GM23248 (cell line): ENCODE measurements around the gene ARL6IP5. TPM values are rescaled to one million over a fixed set of nuclear protein-coding genes. Genes with fewer than 3 reads are reported as not detected.

Experiments
- DNase-seq: peaks from one replicate; pipeline ENCODE4 v3.0.0-alpha.2; 2015
- H2AFZ ChIP-seq: fragments of 200-600 bp; sonication (generic); 2 replicates; pipeline ENCODE4 v1.6.1; 2016; ENCODE audit warnings: antibody characterized with exemption
- H3F3A ChIP-seq: fragments of 200-600 bp; sonication (generic); 2 replicates; pipeline ENCODE4 v1.6.1; 2016; ENCODE audit warnings: mild to moderate bottlenecking, antibody characterized with exemption, mixed run types; ENCODE audit not compliant: insufficient read depth
- H3K27ac ChIP-seq: fragments of 200-600 bp; sonication (generic); 2 replicates; pipeline ENCODE4 v1.5.1; 2016; ENCODE audit warnings: mild to moderate bottlenecking
- H3K27me3 ChIP-seq: fragments of 200-600 bp; sonication (generic); replicated peaks from 2 replicates; pipeline ENCODE4 v1.6.1; 2016; ENCODE audit warnings: mild to moderate bottlenecking; ENCODE audit not compliant: insufficient read depth
- H3K36me3 ChIP-seq: fragments of 200-600 bp; sonication (generic); 2 replicates; pipeline ENCODE4 v1.6.1; 2016; ENCODE audit warnings: low read depth, mild to moderate bottlenecking
- H3K4me1 ChIP-seq: fragments of 200-600 bp; sonication (generic); 2 replicates; pipeline ENCODE4 v1.6.1; 2016; ENCODE audit warnings: mild to moderate bottlenecking; ENCODE audit not compliant: insufficient read depth
- H3K4me2 ChIP-seq: fragments of 200-600 bp; sonication (generic); one replicate; pipeline ENCODE4 v1.6.1; 2016; ENCODE audit warnings: mild to moderate bottlenecking; ENCODE audit not compliant: unreplicated experiment
- H3K4me3 ChIP-seq: fragments of 200-600 bp; sonication (generic); 2 replicates; pipeline ENCODE4 v1.5.1; 2016; ENCODE audit warnings: mild to moderate bottlenecking
- H3K79me2 ChIP-seq: fragments of 200-600 bp; sonication (generic); 2 replicates; pipeline ENCODE4 v1.6.1; 2016; ENCODE audit warnings: mild to moderate bottlenecking; ENCODE audit not compliant: insufficient read depth
- H3K9ac ChIP-seq: fragments of 200-600 bp; sonication (generic); 2 replicates; pipeline ENCODE4 v1.6.1; 2016; ENCODE audit warnings: mild to moderate bottlenecking
- H3K9me2 ChIP-seq: fragments of 200-600 bp; sonication (generic); 2 replicates; pipeline ENCODE4 v1.6.1; 2016; ENCODE audit warnings: mixed run types, mild to moderate bottlenecking, moderate library complexity; ENCODE audit not compliant: insufficient read depth
- H3K9me3 ChIP-seq: fragments of 200-600 bp; sonication (generic); one replicate; pipeline ENCODE4 v1.6.1; 2017; ENCODE audit warnings: low read depth
- H4K20me1 ChIP-seq: fragments of 200-600 bp; sonication (generic); 2 replicates; pipeline ENCODE4 v1.6.0; 2016; ENCODE audit not compliant: insufficient read depth
- EZH2 ChIP-seq: fragments of 200-600 bp; sonication (generic); IDR thresholded peaks from 2 replicates; pipeline ENCODE4 v1.6.1; 2018; ENCODE audit warnings: antibody characterized with exemption, mild to moderate bottlenecking; ENCODE audit not compliant: insufficient read depth, poor library complexity, severe bottlenecking
- EZH2phosphoT487 ChIP-seq: fragments of 200-600 bp; sonication (generic); IDR thresholded peaks from 2 replicates; pipeline ENCODE4 v1.6.1; 2018; ENCODE audit warnings: antibody characterized with exemption, moderate library complexity, mild to moderate bottlenecking, low read depth; ENCODE audit not compliant: insufficient read depth
- WGBS, 2 experiments: methylation state at CpG; one replicate each; pipeline ENCODE4 v1.1.6; 2015 to 2017; ENCODE audit warnings: low lambda C conversion rate in 2 of 2, low coverage in 1 of 2; ENCODE audit errors: missing lambda C conversion rate in 2 of 2; 5-methylcytosine and 5-hydroxymethylcytosine counted together
- in situ Hi-C: fragments of 300-500 bp; cut with MboI; formaldehyde crosslinking; loops from 2 replicates; pipeline ENCODE4 v1.15.0; 2020
- polyA plus RNA-seq: library from polyadenylated mRNA; unstranded; fragments of >200 nt; fragmentation: Nextera tagmentation; extraction: Ambion mirVana; gene quantifications from 2 replicates; pipeline ENCODE4 v1.2.1, GENCODE V29; 2016
- total RNA-seq: library from RNA; depleted of rRNA; stranded (reverse); fragments of >200 nt; shearing (Covaris generic); gene quantifications from 2 replicates; pipeline ENCODE4 v1.2.3, GENCODE V29; 2014

ARL6IP5 gene
- total and polyA plus RNA-seq, 2 experiments from 2014 or later, result 98.7 to 178 TPM

GRCh38 chr3:69065318-69065964, 19.3 kb upstream of the ARL6IP5 start:
- in situ Hi-C loops, result no loop called here
- H3K27me3 ChIP-seq, result no peaks in the 10 kb centered on the region
- peaks cover 27% of the 10 kb centered on the region; the same call in 1 of the 2 replicates for H3K79me2 ChIP-seq
- no peaks in the 10 kb centered on the region for H3K9me2 ChIP-seq
- H3F3A ChIP-seq, result no peaks in the 10 kb centered on the region
- no peak overlapping the region for H3K27ac ChIP-seq
- no peak overlapping the region for H3K4me2 ChIP-seq
- no peak overlapping the region for H3K9ac ChIP-seq
- no peaks in the 10 kb centered on the region for H3K4me1 ChIP-seq
- no peak for DNase-seq
- H3K4me3 ChIP-seq, result no peak overlapping the region
- H3K36me3 ChIP-seq, result peaks cover 50% of the 10 kb centered on the region
- no peak overlapping the region for H2AFZ ChIP-seq
- no peaks in the 10 kb centered on the region for H3K9me3 ChIP-seq
- no peaks in the 10 kb centered on the region for H4K20me1 ChIP-seq
- WGBS, 2 experiments, result 91 to 92% methylated on average over 6 of the region's 6 CpGs
- TF ChIP-seq EZH2 (no peak), EZH2phosphoT487 (no peak)

- Histone ChIP-seq H3K27ac (no peak overlapping the region), H3K27me3 (no peaks in the 10 kb centered on the region), H3K4me1 (no peaks in the 10 kb centered on the region), H3K9ac (no peak overlapping the region), H3K4me3 (no peak overlapping the region), H3F3A (no peaks in the 10 kb centered on the region), H3K4me2 (no peak overlapping the region), H3K9me3 (no peaks in the 10 kb centered on the region), H3K36me3 (peaks cover 44% of the 10 kb centered on the region), H4K20me1 (no peaks in the 10 kb centered on the region), H3K9me2 (no peaks in the 10 kb centered on the region), H2AFZ (no peak overlapping the region), H3K79me2 (peaks cover 33% of the 10 kb centered on the region; the same call in 1 of the 2 replicates)
- no peak for DNase-seq
- in situ Hi-C loops, result no loop called here
- WGBS, 2 experiments, result 79 to 86% methylated on average over 4 of the region's 4 CpGs
- TF ChIP-seq EZH2, result no peak
- no peak for TF ChIP-seq EZH2phosphoT487
These were observed 18.6 kb upstream of the ARL6IP5 start for GRCh38 chr3:69066121-69066520.

GRCh38 chr3:69072928-69073327, 11.8 kb upstream of the ARL6IP5 start:
- H3F3A ChIP-seq, result no peaks in the 10 kb centered on the region
- H2AFZ ChIP-seq, result no peak overlapping the region
- H3K27ac ChIP-seq, result no peak overlapping the region
- in situ Hi-C loops, result no loop called here
- H3K4me2 ChIP-seq, result no peak overlapping the region
- DNase-seq, result no peak
- TF ChIP-seq EZH2 (no peak), EZH2phosphoT487 (no peak)
- H3K9me2 ChIP-seq, result no peaks in the 10 kb centered on the region
- peaks cover 93% of the 10 kb centered on the region for H3K79me2 ChIP-seq
- no peaks in the 10 kb centered on the region for H4K20me1 ChIP-seq
- H3K27me3 ChIP-seq, result no peaks in the 10 kb centered on the region
- no peaks in the 10 kb centered on the region; the same call in 1 of the 2 replicates for H3K4me1 ChIP-seq
- H3K9me3 ChIP-seq, result no peaks in the 10 kb centered on the region
- no peak overlapping the region for H3K4me3 ChIP-seq
- H3K36me3 ChIP-seq, result peaks cover 14% of the 10 kb centered on the region; the same call in 1 of the 2 replicates
- WGBS, 2 experiments, result 90 to 91% methylated on average over 3 of the region's 3 CpGs
- no peak overlapping the region for H3K9ac ChIP-seq

GRCh38 chr3:69079269-69080159, 5.2 kb upstream of the ARL6IP5 start:
- H3F3A ChIP-seq, result peaks cover 27% of the 10 kb centered on the region
- H4K20me1 ChIP-seq, result no peaks in the 10 kb centered on the region
- peak overlapping the region; percentile 89 for H3K9ac ChIP-seq
- peak overlapping the region; percentile 85 for H3K4me3 ChIP-seq
- H3K27me3 ChIP-seq, result no peaks in the 10 kb centered on the region
- no peaks in the 10 kb centered on the region for H3K9me3 ChIP-seq
- peaks cover 60% of the 10 kb centered on the region for H3K79me2 ChIP-seq
- peak overlapping the region; percentile 57 for H2AFZ ChIP-seq
- 6 to 7% methylated on average over 15 to 23 of the region's 29 CpGs for WGBS, 2 experiments
- H3K4me2 ChIP-seq, result peak overlapping the region; percentile 90
- DNase-seq, result peak; percentile 59
- no peaks in the 10 kb centered on the region for H3K36me3 ChIP-seq
- in situ Hi-C loops, result no loop called here
- H3K9me2 ChIP-seq, result no peaks in the 10 kb centered on the region
- peak overlapping the region; percentile 15; the same call in 1 of the 2 replicates for H3K27ac ChIP-seq
- no peak for TF ChIP-seq EZH2
- no peak for TF ChIP-seq EZH2phosphoT487
- H3K4me1 ChIP-seq, result peaks cover 39% of the 10 kb centered on the region
